Motor neuron (in vitro differentiated cells): Measurements from ENCODE around the gene APBB2. TPM values are rescaled to one million over a fixed set of nuclear protein-coding genes. Genes with fewer than 3 reads are reported as not detected.

Experiments used
- ATAC-seq, 8 experiments: fragments of 200-7000 bp; cut with Tn5 transposase; replicated peaks in 6 of 8; 2 replicates each; pipeline ENCODE4 v1.8.0; 2021; ENCODE audit warnings: mild to moderate bottlenecking in 8 of 8, moderate library complexity in 8 of 8
- H3K27ac ChIP-seq, 2 donors: fragments of 250-450 bp; sonication (Bioruptor Pico); 2 replicates each; pipeline ENCODE4 v1.9.0; 2021; ENCODE audit warnings: antibody characterized with exemption in 2 of 2, mild to moderate bottlenecking in 2 of 2, moderate library complexity in 1 of 2
- H3K4me1 ChIP-seq, 2 donors: fragments of 250-450 bp; sonication (Bioruptor Pico); replicated peaks in 1 of 2; 2 replicates each; pipeline ENCODE4 v1.6.1; 2021; ENCODE audit warnings: antibody characterized with exemption in 2 of 2, mild to moderate bottlenecking in 2 of 2, moderate library complexity in 1 of 2
- H3K4me3 ChIP-seq, 5 donors: fragments of 250-450 bp; sonication (Bioruptor Pico); 2 replicates each; pipeline ENCODE4 v1.9.0; 2021; ENCODE audit warnings: antibody characterized with exemption in 5 of 5, mild to moderate bottlenecking in 5 of 5, moderate library complexity in 4 of 5
- WGBS, 10 experiments: fragments of 450-650 bp; shearing (Covaris generic); methylation state at CpG; one replicate each; pipeline ENCODE4 v1.0.0; 2022; 5-methylcytosine and 5-hydroxymethylcytosine counted together
- in situ Hi-C, 9 experiments: fragments of 400-800 bp; cut with MboI; loops; one replicate each; pipeline ENCODE4 v1.15.0; 2021; ENCODE audit warnings: low sequenced_read_pairs in 9 of 9, low pct_unique_long_range_greater_than_20kb in 2 of 9; ENCODE audit not compliant: unreplicated experiment in 9 of 9
- total RNA-seq, 8 experiments: library from RNA; unstranded; fragments of 300-600 nt; gene quantifications; 2 replicates each; pipeline versions ENCODE4 v1.2.3 to v1.2.4, GENCODE V29; 2022

Gene APBB2
- total RNA-seq, 8 experiments from 2014 or later = 32.2 to 68.9 (median 52.0) TPM

DNA sequence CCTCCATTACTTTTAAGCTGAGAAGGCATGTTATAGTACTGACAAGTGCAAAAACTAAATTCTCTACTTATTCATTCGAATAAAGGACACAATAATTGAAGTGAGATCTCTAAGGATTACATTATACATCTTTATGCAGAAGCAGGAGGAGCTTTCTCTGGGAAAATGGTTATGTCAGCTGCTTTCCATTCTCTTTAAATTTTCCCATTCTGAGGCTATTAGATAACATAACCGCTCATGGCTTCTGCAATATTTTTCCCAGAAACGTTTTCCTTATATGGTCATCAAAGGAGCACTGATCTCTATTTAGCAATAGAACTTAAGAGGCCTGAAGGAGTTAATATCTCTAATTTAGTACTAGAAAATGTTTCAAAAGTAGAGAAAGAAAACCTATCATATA, 243.0 kb downstream of the APBB2 start:
- in situ Hi-C loops = no loop called here
- no peak overlapping the region for H3K4me3 ChIP-seq
- WGBS, 10 experiments = 51 to 100% (median 89%) methylated on average over 1 to 3 of the region's 3 CpGs; no CpG with 5 or more reads in 1 of the 10 experiments
- no peak overlapping the region for H3K27ac ChIP-seq
- peaks cover 5 to 17% of the 10 kb centered on the region in 2 donors for H3K4me1 ChIP-seq
- ATAC-seq = no peak

DNA sequence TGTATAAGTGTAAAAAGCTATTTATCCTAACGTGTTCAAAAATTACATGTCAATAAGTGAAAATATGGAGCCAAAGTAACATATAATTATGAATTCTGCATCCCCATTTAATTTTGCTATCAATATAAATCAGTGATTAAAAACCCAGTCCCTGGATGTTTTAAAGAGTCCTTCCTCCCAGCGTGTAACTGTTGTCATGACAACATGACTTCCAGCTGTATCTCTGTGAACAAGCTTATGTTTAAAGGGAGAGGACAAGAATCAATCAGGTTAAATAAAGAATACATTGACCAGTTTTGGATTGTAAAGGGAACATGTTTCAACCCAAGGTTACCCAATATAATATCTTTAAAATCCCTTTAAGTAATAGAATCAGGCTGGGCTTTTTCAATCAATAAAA, 244.8 kb downstream of the APBB2 start:
- no peak overlapping the region for H3K27ac ChIP-seq
- ATAC-seq = peak in 2 of 8 experiments; percentile 43 to 62
- H3K4me3 ChIP-seq = no peak overlapping the region
- H3K4me1 ChIP-seq = peaks cover 5 to 17% of the 10 kb centered on the region in 2 donors
- WGBS, 10 experiments = 33 to 72% (median 43%) methylated on average over 1 to 2 of the region's 2 CpGs; no CpG with 5 or more reads in 2 of the 10 experiments
- in situ Hi-C loops = no loop called here

DNA sequence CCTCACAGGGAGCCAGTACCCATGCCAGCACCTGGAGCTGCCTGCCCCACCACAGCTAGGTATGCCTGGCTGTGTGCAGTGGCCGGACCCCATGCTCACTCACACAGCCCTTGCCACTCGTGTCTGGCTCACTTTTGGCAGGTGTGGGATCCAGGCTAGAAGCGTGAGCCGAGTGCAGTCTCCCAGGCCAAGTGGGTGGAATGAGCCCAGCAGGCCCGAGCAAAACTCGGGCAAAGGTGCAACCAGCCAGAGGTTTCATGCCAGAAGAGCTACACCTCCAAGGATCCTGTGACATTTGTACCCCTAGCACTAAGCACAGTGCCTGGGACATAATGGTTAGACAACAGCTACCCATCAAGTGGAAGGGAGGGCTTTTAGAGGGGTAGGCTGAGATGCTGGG, 246.8 kb downstream of the APBB2 start:
- ATAC-seq = no peak
- peaks cover 5 to 17% of the 10 kb centered on the region in 2 donors for H3K4me1 ChIP-seq
- no peak overlapping the region for H3K27ac ChIP-seq
- in situ Hi-C loops = no loop called here
- WGBS, 10 experiments = 92 to 100% (median 100%) methylated on average over 2 to 3 of the region's 6 CpGs; no CpG with 5 or more reads in 7 of the 10 experiments
- H3K4me3 ChIP-seq = no peak overlapping the region

DNA sequence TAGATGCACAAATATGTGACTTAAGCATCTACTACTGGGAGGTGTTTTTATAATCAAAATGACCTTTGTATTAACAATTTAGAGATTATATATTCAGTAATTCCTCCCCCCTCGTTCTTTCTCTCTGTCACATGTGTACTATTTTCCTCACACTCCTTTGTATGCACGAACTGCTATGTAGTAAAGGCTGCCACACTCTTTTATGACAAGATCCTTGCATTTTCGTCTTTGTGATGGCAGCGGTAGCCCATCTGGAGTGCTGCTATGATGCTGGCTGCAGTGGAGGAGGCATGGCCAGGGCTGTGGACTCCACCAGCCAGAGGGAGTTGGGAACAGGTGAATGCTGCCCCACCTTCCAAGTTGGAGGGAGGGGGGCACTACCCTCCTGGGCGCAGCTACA, 248.3 kb downstream of the APBB2 start:
- Histone ChIP-seq H3K4me3 (no peak overlapping the region), H3K27ac (no peak overlapping the region), H3K4me1 (peaks cover 5 to 17% of the 10 kb centered on the region in 2 donors)
- in situ Hi-C loops = no loop called here
- no peak for ATAC-seq
- WGBS, 10 experiments = 33 to 89% (median 83%) methylated on average over 1 to 4 of the region's 5 CpGs; no CpG with 5 or more reads in 3 of the 10 experiments

DNA sequence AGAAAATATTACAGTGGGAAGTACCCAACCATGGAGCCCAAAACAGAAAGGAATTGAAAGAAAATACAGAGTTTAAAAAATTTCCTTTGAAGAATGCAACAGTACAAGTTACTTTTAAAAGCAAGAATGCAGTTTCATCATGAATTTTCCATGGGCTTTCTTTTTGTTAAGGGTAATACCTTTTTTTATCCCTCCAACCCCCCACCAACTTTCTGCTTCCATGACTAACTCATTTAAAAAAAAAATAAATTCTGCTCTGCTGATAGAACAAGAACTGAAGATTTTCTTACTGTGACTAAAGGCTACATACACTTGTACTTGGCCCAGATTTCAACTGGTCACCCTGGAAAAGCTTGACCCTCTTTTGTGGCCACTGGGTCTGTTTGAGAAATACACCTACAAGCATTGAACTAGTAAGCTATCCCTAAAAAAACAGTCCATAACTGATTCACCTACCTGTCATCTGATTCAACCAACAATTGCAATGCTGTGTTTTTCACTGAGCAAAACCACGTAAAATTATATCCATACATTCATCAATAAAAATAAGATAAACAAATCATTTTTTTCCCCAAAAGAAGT, 250.4 kb downstream of the APBB2 start:
- no peak for ATAC-seq
- in situ Hi-C loops = no loop called here
- Histone ChIP-seq H3K4me3 (no peak overlapping the region), H3K4me1 (peaks cover 0 to 5% of the 10 kb centered on the region in 2 donors), H3K27ac (no peak overlapping the region)
- 63 to 100% (median 100%) methylated on average over 1 of the region's 1 CpG; no CpG with 5 or more reads in 2 of the 10 experiments for WGBS, 10 experiments

- H3K27ac ChIP-seq = no peak overlapping the region
- no peak overlapping the region for H3K4me3 ChIP-seq
- in situ Hi-C loops = no loop called here
- H3K4me1 ChIP-seq = peaks cover 0 to 4% of the 10 kb centered on the region in 2 donors
- ATAC-seq = no peak
- WGBS, 10 experiments = 30 to 97% (median 90%) methylated on average over 3 to 6 of the region's 7 CpGs; no CpG with 5 or more reads in 1 of the 10 experiments
These were observed 251.7 kb downstream of the APBB2 start for GRCh38 chr4:40962551-40963180.

- no peak overlapping the region for H3K4me3 ChIP-seq
- WGBS, 10 experiments = 71 to 100% (median 100%) methylated on average over 1 of the region's 1 CpG; no CpG with 5 or more reads in 3 of the 10 experiments
- H3K27ac ChIP-seq = no peak overlapping the region
- ATAC-seq = no peak
- in situ Hi-C loops = no loop called here
- H3K4me1 ChIP-seq = peaks cover 0 to 4% of the 10 kb centered on the region in 2 donors
These were observed 253.4 kb downstream of the APBB2 start for GRCh38 chr4:40960941-40961340.

DNA sequence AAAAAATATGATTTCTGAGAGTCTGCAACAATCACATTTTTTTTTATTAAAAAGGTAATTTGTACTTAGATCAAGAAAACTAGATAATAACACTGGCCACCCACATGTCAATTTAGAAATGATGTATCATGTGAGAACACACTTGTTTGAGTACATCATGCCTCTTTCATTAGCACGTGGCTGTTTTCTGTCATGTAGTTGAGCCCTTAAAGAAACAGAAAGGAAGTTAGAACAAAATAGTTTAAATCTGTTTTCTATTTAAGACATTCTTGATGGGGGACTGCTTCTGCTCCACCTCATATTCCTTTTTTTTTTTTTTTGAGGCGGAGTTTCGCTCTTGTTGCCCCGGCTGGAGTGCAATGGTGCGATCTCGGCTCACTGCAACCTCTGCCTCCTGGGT, 257.1 kb downstream of the APBB2 start:
- WGBS, 10 experiments = 40 to 100% (median 90%) methylated on average over 1 to 6 of the region's 6 CpGs; no CpG with 5 or more reads in 2 of the 10 experiments
- in situ Hi-C loops = no loop called here
- Histone ChIP-seq H3K27ac (no peak overlapping the region), H3K4me1 (peaks cover 7 to 8% of the 10 kb centered on the region in 2 donors), H3K4me3 (no peak overlapping the region)
- ATAC-seq = no peak

DNA sequence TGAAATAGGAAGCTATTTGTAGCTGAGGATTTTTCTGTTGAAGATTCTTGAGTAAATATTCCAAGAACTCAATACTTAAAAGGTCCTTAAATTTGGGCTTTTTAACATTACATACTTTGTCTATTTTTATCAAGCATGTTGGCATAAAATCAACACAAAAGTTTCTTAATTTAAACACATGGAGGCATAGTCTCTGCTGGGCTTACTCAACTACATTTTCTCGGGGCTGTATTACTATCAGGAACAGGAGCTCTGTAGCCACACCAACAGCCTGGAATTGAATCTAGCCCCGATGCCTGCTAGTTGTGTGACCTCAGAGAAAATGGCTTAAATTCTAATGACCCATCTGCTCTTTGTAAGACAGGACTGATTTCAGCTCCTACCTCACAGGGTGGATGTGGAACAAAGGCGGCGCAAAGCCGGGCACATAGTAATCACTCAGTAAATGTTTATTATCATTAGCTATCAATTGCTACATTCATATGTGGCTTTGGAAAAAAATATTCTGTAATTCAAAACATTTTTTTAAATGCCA, 257.6 kb downstream of the APBB2 start:
- in situ Hi-C loops = no loop called here

DNA sequence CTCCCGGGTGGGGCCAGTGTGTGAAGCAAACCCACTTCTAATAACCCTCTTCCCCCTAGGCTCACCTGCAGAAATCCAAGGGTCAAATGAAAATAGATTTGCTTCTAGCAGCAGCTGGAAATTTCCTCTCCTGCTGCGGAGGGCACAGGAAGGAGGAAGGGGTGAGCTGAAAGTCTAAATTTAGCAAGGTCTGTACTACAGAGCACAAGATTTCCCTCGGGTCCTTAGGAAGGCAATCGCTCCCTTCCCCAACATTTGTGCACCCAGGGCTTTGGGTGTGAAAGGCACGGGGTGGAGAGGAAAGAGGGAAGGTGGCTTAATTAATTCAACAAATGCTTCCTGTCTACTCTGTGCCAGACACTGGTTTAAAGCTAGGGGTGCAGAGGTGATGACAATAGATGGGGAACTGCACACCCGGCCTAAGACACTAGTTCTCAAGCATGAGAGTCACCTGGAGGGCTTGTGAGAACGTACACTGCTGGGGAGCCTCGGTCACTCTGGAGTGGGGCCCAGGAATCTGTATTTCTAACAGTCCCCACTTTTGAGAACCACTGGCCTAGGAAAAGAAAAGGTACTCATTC, 260.2 kb downstream of the APBB2 start:
- H3K4me3 ChIP-seq = no peak overlapping the region
- no peak overlapping the region for H3K27ac ChIP-seq
- in situ Hi-C loops = no loop called here

More for the DNA sequence above, 257.6 kb downstream of the APBB2 start:
- ATAC-seq = no peak
- WGBS, 10 experiments = 33 to 97% (median 80%) methylated on average over 1 to 5 of the region's 5 CpGs; no CpG with 5 or more reads in 1 of the 10 experiments
- H3K4me1 ChIP-seq = peaks cover 7 to 8% of the 10 kb centered on the region in 2 donors
- H3K27ac ChIP-seq = no peak overlapping the region
- H3K4me3 ChIP-seq = no peak overlapping the region

GRCh38 chr4:40953283-40954087, 260.9 kb downstream of the APBB2 start:
- H3K27ac ChIP-seq = no peak overlapping the region
- WGBS, 10 experiments = 17 to 93% (median 69%) methylated on average over 2 to 8 of the region's 12 CpGs; no CpG with 5 or more reads in 1 of the 10 experiments
- H3K4me3 ChIP-seq = no peak overlapping the region
- peaks cover 4 to 7% of the 10 kb centered on the region in 2 donors for H3K4me1 ChIP-seq
- in situ Hi-C loops = no loop called here
- peak in 4 of 8 experiments; percentile 26 to 57 (median 46) for ATAC-seq

More for the DNA sequence above, 260.2 kb downstream of the APBB2 start:
- ATAC-seq = peak in 2 of 8 experiments; percentile 9 to 26
- 8 to 93% (median 72%) methylated on average over 1 to 6 of the region's 8 CpGs; no CpG with 5 or more reads in 2 of the 10 experiments for WGBS, 10 experiments
- peaks cover 5 to 7% of the 10 kb centered on the region in 2 donors for H3K4me1 ChIP-seq

- H3K27ac ChIP-seq = no peak overlapping the region
- WGBS, 10 experiments = 80 to 100% (median 94%) methylated on average over 1 to 6 of the region's 7 CpGs; no CpG with 5 or more reads in 1 of the 10 experiments
- in situ Hi-C loops = no loop called here
- peaks cover 4 to 7% of the 10 kb centered on the region in 2 donors for H3K4me1 ChIP-seq
- no peak overlapping the region for H3K4me3 ChIP-seq
- ATAC-seq = no peak
These were observed 261.7 kb downstream of the APBB2 start for GRCh38 chr4:40952672-40953071.
